GM18505 (cell line): ENCODE results near the gene NPHP3.

ENCODE experiments used
- ATAC-seq: cut with Tn5 transposase; IDR thresholded peaks from one replicate; pipeline ENCODE4 v1.9.1; 2021; ENCODE audit not compliant: unreplicated experiment
- POLR2A ChIP-seq: IDR thresholded peaks from 4 replicates; pipeline ENCODE4 v1.6.1; 2011; ENCODE audit warnings: borderline replicate concordance; ENCODE audit not compliant: insufficient read depth, insufficient read length; ENCODE audit errors: extremely low read depth

The NPHP3 gene

GRCh38 chr3:132713977-132714727, 8.1 kb downstream of the NPHP3 start:
- no peak for TF ChIP-seq POLR2A
- ATAC-seq, result no peak

DNA sequence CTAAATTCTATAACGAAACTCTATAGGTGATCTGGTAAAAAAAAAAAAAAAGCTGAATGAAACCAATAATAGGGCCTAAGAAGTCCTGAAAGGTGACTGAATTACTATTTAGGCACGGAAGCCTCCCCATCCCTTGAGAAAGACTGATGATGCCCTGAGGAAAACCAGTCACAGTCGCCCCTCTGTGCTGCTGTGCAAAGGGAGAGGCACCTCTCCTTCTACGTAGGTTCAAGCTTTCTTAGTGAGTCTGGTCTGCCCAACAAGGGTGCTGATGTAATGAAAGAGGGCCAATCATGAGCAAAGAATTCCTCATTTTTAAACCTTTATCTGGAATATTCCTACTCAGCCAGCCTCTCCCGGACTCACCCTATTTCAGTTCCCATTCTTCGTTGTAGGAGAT, 11.9 kb downstream of the NPHP3 start:
- TF ChIP-seq POLR2A, result no peak
- no peak for ATAC-seq

DNA sequence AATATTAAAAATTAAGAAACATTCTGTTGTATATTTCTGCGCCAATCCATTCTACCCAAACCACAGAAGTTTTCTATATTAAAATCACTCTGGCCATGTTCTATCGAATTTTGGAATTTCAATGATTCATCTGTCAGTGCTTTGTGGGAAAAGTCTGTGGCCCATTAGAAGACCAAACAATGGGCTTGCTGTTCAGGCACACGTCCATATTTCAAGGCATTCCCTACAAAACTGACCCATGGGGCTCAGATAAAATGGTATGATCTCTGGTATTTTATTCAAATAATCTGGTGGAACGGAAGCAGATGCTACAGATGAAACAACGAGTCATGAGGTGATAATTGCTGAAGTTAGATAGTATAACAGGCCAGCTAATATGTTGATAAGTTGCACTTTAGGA, 12.4 kb downstream of the NPHP3 start:
- no peak for ATAC-seq
- no peak for TF ChIP-seq POLR2A

DNA sequence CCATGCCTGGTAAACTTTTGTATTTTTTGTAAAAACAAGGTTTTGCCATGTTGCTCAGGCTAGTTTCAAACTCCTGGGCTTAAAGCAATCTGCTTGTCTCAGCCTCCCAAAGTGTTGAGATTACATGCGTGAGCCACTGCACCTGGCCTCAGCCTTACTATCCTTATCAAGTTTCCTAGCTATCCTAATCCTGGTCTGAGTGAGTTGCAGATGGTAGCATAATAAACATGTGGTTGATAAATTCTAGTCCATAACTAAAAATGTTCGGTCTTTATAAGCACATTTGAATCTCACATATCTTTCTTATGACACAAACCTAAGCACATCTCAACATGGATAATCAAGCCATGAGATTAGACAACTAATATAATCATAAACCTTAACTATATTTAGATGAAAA, 18.5 kb downstream of the NPHP3 start:
- no peak for TF ChIP-seq POLR2A
- no peak for ATAC-seq

GRCh38 chr3:132695422-132695821, 26.8 kb downstream of the NPHP3 start:
- TF ChIP-seq POLR2A, result no peak
- no peak for ATAC-seq

GRCh38 chr3:132694991-132695390, 27.2 kb downstream of the NPHP3 start:
- no peak for TF ChIP-seq POLR2A
- ATAC-seq, result no peak

DNA sequence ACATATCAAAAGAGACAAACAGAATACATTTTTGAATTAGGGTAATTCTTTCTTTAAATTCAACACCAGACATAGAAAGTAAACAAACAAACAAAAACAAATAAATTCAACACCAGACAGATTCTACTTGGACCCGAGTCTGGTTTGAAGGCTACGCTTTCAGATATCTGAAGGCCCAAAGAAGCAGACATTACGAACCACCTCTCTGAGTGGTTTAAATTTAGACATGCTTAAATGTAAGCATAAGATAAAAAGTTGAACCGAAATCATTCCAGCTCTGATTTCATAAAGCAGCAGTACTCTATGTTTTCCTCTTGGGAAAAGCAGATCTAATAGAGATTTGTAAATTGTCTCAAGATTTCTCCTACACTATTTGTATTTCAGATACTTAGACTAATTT, 32.2 kb downstream of the NPHP3 start:
- ATAC-seq, result no peak
- TF ChIP-seq POLR2A, result no peak

- no peak for ATAC-seq
These were observed 40.0 kb downstream of the NPHP3 start for GRCh38 chr3:132682201-132682600.

GRCh38 chr3:132681421-132681820, 40.8 kb downstream of the NPHP3 start:
- no peak for ATAC-seq
- no peak for TF ChIP-seq POLR2A

More at GRCh38 chr3:132682201-132682600, 40.0 kb downstream of the NPHP3 start:
- TF ChIP-seq POLR2A, result no peak

- no peak for ATAC-seq
- no peak for TF ChIP-seq POLR2A
These were observed 42.3 kb downstream of the NPHP3 start for GRCh38 chr3:132679911-132680310.

- no peak for TF ChIP-seq POLR2A
- no peak for ATAC-seq
These were observed 46.8 kb downstream of the NPHP3 start for GRCh38 chr3:132675408-132675807.

DNA sequence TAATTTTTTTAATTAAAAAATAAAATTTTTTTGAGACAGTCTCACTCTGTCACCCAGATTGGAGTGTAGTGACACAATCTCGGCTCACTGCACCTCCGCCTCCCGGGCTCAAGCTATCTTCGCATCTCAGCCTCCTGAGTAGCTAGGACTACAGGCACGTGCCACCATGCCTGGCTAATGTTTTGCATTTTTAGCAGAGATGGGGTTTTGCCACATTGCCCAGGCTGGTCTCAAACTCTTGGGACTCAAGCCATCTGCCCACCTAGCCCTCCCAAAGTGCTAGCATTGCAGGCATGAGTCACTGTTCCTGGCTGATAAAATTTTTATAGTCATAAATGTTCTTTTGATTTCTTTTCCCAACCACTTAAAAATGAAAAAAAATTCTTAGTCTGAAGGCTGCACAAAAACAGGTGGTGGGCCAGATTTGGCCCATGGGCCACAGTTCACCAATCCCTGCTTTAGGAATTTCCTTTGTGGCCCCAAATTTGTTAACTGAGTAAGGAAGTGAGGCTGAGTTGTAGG, 52.9 kb downstream of the NPHP3 start:
- ATAC-seq, result no peak
- TF ChIP-seq POLR2A, result no peak

GRCh38 chr3:132665230-132665745, 56.9 kb downstream of the NPHP3 start:
- no peak for ATAC-seq
- no peak for TF ChIP-seq POLR2A

GRCh38 chr3:132662212-132662611, 60.0 kb downstream of the NPHP3 start:
- TF ChIP-seq POLR2A, result no peak
- ATAC-seq, result no peak
